Spleen (tissue), 11 donors: Measurements from ENCODE around the gene GBP7. TPM values are rescaled to one million over a fixed set of nuclear protein-coding genes. Genes with fewer than 3 reads are reported as not detected.

Experiments
- DNase-seq: peaks from one replicate; pipeline ENCODE4 v3.0.0-alpha.2; 2020
- H3K27ac ChIP-seq, 8 donors: fragments of 200-600 bp; sonication (generic) in 7 of 8; 1 replicate in 4 of 8; 2 replicates in 4 of 8; pipeline versions ENCODE4 v1.5.0 to v1.8.0; 2016 to 2021; ENCODE audit warnings: inconsistent platforms in 4 of 8, mild to moderate bottlenecking in 4 of 8, moderate library complexity in 1 of 8
- H3K27me3 ChIP-seq, 7 donors: fragments of 200-600 bp; sonication (generic) in 6 of 7; replicated peaks in 1 of 7; 1 replicate in 4 of 7; 2 replicates in 3 of 7; pipeline versions ENCODE4 v1.5.0 to v1.8.0; 2016 to 2021; ENCODE audit warnings: inconsistent platforms in 3 of 7, mild to moderate bottlenecking in 1 of 7
- H3K36me3 ChIP-seq, 6 donors: fragments of 200-600 bp; sonication (generic) in 5 of 6; 1 replicate in 4 of 6; 2 replicates in 2 of 6; pipeline versions ENCODE4 v1.5.0 to v1.8.0; 2016 to 2021; ENCODE audit warnings: inconsistent platforms in 2 of 6
- H3K4me1 ChIP-seq, 6 donors: fragments of 200-600 bp; sonication (generic) in 5 of 6; 1 replicate in 3 of 6; 2 replicates in 3 of 6; pipeline versions ENCODE4 v1.5.0 to v1.8.0; 2016 to 2021; ENCODE audit warnings: inconsistent platforms in 3 of 6
- H3K4me3 ChIP-seq, 8 donors: fragments of 200-600 bp; sonication (generic) in 7 of 8; 1 replicate in 4 of 8; 2 replicates in 4 of 8; pipeline versions ENCODE4 v1.5.0 to v1.8.0; 2016 to 2021; ENCODE audit warnings: inconsistent platforms in 4 of 8, mild to moderate bottlenecking in 4 of 8, moderate library complexity in 2 of 8
- H3K9me3 ChIP-seq, 8 donors: fragments of 200-600 bp; sonication (generic) in 7 of 8; 1 replicate in 4 of 8; 2 replicates in 4 of 8; pipeline versions ENCODE4 v1.5.0 to v1.8.0; 2016 to 2021; ENCODE audit warnings: inconsistent platforms in 4 of 8
- CTCF ChIP-seq, 11 experiments: fragments of 200-600 bp in 7 of 11; fragments of 450-650 bp in 4 of 11; sonication (generic) in 4 of 11; IDR thresholded peaks in 8 of 11; conservative IDR thresholded peaks in 3 of 11; 1 replicate in 7 of 11; 2 replicates in 4 of 11; pipeline versions ENCODE4 v1.4.0 to v1.8.0; 2016 to 2021; ENCODE audit warnings: antibody characterized with exemption in 11 of 11, inconsistent platforms in 4 of 11, mild to moderate bottlenecking in 1 of 11
- POLR2A ChIP-seq, 3 donors: fragments of 450-650 bp; IDR thresholded peaks; one replicate each; pipeline ENCODE4 v1.5.1; 2017; ENCODE audit warnings: antibody characterized with exemption in 3 of 3, mild to moderate bottlenecking in 1 of 3
- POLR2AphosphoS5 ChIP-seq, 3 donors: sonication (generic); formaldehyde crosslinking; IDR thresholded peaks; one replicate each; pipeline ENCODE4 v1.5.1; 2017; ENCODE audit warnings: antibody characterized with exemption in 3 of 3
- WGBS, 5 donors: extraction: QIAGEN DNeasy Blood & Tissue Kit in 3 of 5; methylation state at CpG; one replicate each; pipeline versions ENCODE4 v1.1.5 to v1.1.7; 2013 to 2018; 5-methylcytosine and 5-hydroxymethylcytosine counted together
- intact Hi-C: fragments of 100-400 bp; cut with DNase I; formaldehyde crosslinking; loops from one replicate; pipeline ENCODE4 v1.15.0; 2023; ENCODE audit warnings: low total_unique reads
- polyA plus RNA-seq, 3 donors: library from polyadenylated mRNA; stranded (reverse); fragments of 200-250 nt; gene quantifications; one replicate each; pipeline ENCODE4 v1.2.1, GENCODE V29; 2013
- total RNA-seq, 7 donors: library from RNA; depleted of rRNA in 3 of 7; stranded (reverse); fragments of >200 nt in 3 of 7; fragmentation: NEBNext Ultra II Directional in 4 of 7; extraction: Animal tissue kit (Norgen Biotek cat#: 25700) in 4 of 7; gene quantifications; one replicate each; pipeline versions ENCODE4 v1.1.0 to v1.2.1, GENCODE V29; 2016 to 2021
- donor health status: healthy with polysubstance abuse.
- donor health status: DM: no; HTN: no; CAD: no; lungs with moderate emphysema.
- donor health status: DM: no; HTN: no; CAD: no.
- donor health status: Bipolar disorder and iron deficiency.
- donor health status: healthy.
- donor health status: DM: no; HTN: no; CAD: no.
- donor health status: DM: yes; HTN: yes; CAD: no.

Gene GBP7
- total and polyA plus RNA-seq, 10 donors: 0.02 to 0.50 (median 0.14) TPM; not detected in 5

GRCh38 chr1:89125913-89126580 lies 49.8 kb downstream of the GBP7 start, which contains the start of gene GBP2:
TSS of gene GBP2 (minus strand) at chr1:89126114. CDS start at chr1:89121966, 4,148 bp downstream.
- peaks cover 0 to 16% (median 8%) of the 10 kb centered on the region in 6 donors for H3K36me3 ChIP-seq
- H3K4me1 ChIP-seq: peaks cover 25 to 95% (median 70%) of the 10 kb centered on the region in 6 donors
- peak within 1 kb of the TSS; percentile 45 to 71 (median 52) for H3K4me3 ChIP-seq
- intact Hi-C loops: no loop called here
- H3K27me3 ChIP-seq: no peaks in the 10 kb centered on the region
- 1 to 3% (median 1%) methylated on average over 6 of the region's 6 CpGs for WGBS, 5 donors
- peaks cover 0 to 3% (median 0%) of the 10 kb centered on the region in 8 donors for H3K9me3 ChIP-seq
- TF ChIP-seq POLR2AphosphoS5 (IDR thresholded peaks at IDR 0.05) (peak in 1 of 3 donors; percentile 77), POLR2A (IDR thresholded peaks at IDR 0.05) (peak in 2 of 3 donors; percentile 29 to 38), CTCF (IDR thresholded peaks at IDR 0.05 in 8 of 11, conservative IDR thresholded peaks at IDR 0.05 in 3 of 11) (no peak)
- peak within 1 kb of the TSS; percentile 63 to 93 (median 89) for H3K27ac ChIP-seq
- DNase-seq: no peak

- WGBS, 5 donors: 21 to 36% (median 25%) methylated on average over 3 of the region's 3 CpGs
- Histone ChIP-seq H3K27ac (peak overlapping the region; percentile 63 to 93 (median 89)), H3K4me1 (peaks cover 25 to 94% (median 67%) of the 10 kb centered on the region in 6 donors), H3K9me3 (peaks cover 0 to 3% (median 0%) of the 10 kb centered on the region in 8 donors), H3K27me3 (no peaks in the 10 kb centered on the region), H3K36me3 (peaks cover 0 to 22% (median 13%) of the 10 kb centered on the region in 6 donors), H3K4me3 (peak overlapping the region; percentile 45 to 71 (median 52))
- TF ChIP-seq CTCF (IDR thresholded peaks at IDR 0.05 in 8 of 11, conservative IDR thresholded peaks at IDR 0.05 in 3 of 11) (no peak), POLR2A (IDR thresholded peaks at IDR 0.05) (no peak), POLR2AphosphoS5 (IDR thresholded peaks at IDR 0.05) (no peak)
- intact Hi-C loops: no loop called here
- DNase-seq: peak; percentile 73
Observed at GRCh38 chr1:89125240-89125912, 50.4 kb downstream of the GBP7 start.

GRCh38 chr1:89121641-89122040 lies 54.2 kb downstream of the GBP7 start:
- intact Hi-C loops: no loop called here
- TF ChIP-seq CTCF (IDR thresholded peaks at IDR 0.05 in 8 of 11, conservative IDR thresholded peaks at IDR 0.05 in 3 of 11) (no peak), POLR2AphosphoS5 (IDR thresholded peaks at IDR 0.05) (no peak), POLR2A (IDR thresholded peaks at IDR 0.05) (no peak)
- Histone ChIP-seq H3K9me3 (no peaks in the 10 kb centered on the region), H3K4me3 (no peak overlapping the region), H3K4me1 (peaks cover 18 to 70% (median 41%) of the 10 kb centered on the region in 6 donors), H3K36me3 (peaks cover 0 to 60% (median 48%) of the 10 kb centered on the region in 6 donors), H3K27ac (no peak overlapping the region), H3K27me3 (no peaks in the 10 kb centered on the region)
- DNase-seq: no peak
- WGBS, 5 donors: 95 to 99% (median 96%) methylated on average over 8 of the region's 8 CpGs

GRCh38 chr1:89114662-89115061 lies 61.1 kb downstream of the GBP7 start:
- WGBS, 5 donors: 69 to 91% (median 84%) methylated on average over 2 of the region's 2 CpGs
- intact Hi-C loops: no loop called here
- peaks cover 0 to 19% (median 0%) of the 10 kb centered on the region in 6 donors for H3K4me1 ChIP-seq
- H3K27ac ChIP-seq: no peak overlapping the region
- no peak overlapping the region for H3K4me3 ChIP-seq
- no peak for DNase-seq
- H3K9me3 ChIP-seq: no peaks in the 10 kb centered on the region
- H3K36me3 ChIP-seq: peaks cover 2 to 100% (median 91%) of the 10 kb centered on the region in 6 donors
- TF ChIP-seq CTCF (IDR thresholded peaks at IDR 0.05 in 8 of 11, conservative IDR thresholded peaks at IDR 0.05 in 3 of 11) (no peak), POLR2A (IDR thresholded peaks at IDR 0.05) (no peak), POLR2AphosphoS5 (IDR thresholded peaks at IDR 0.05) (no peak)
- no peaks in the 10 kb centered on the region for H3K27me3 ChIP-seq
